Thoracic aorta (tissue), 2 donors: ENCODE results near the gene HINT3. TPM values are rescaled to one million over a fixed set of nuclear protein-coding genes. Genes with fewer than 3 reads are reported as not detected.

Experiments
- ATAC-seq: fragments of 150-250 bp; one replicate; pipeline ENCODE4 v1.8.0; 2017; ENCODE audit warnings: low read depth; ENCODE audit not compliant: insufficient number of reproducible peaks, low FRiP score
- DNase-seq: peaks from one replicate; pipeline ENCODE4 v3.0.0-alpha.2; 2020; ENCODE audit warnings: low spot score
- H3K27ac ChIP-seq, 2 donors: fragments of 200-600 bp; sonication (generic); 1 replicate in 1 of 2; 2 replicates in 1 of 2; pipeline ENCODE4 v1.5.1; 2016; ENCODE audit warnings: mild to moderate bottlenecking in 2 of 2, moderate library complexity in 2 of 2
- H3K27me3 ChIP-seq: fragments of 200-600 bp; sonication (generic); replicated peaks from 2 replicates; pipeline ENCODE4 v1.6.0; 2016; ENCODE audit warnings: mild to moderate bottlenecking; ENCODE audit not compliant: insufficient read depth
- H3K36me3 ChIP-seq: fragments of 200-600 bp; sonication (generic); one replicate; pipeline ENCODE4 v1.5.1; 2016
- H3K4me1 ChIP-seq, 2 donors: fragments of 200-600 bp; sonication (generic); 1 replicate in 1 of 2; 2 replicates in 1 of 2; pipeline versions ENCODE4 v1.5.1 to v1.6.0; 2016; ENCODE audit warnings: low read depth in 2 of 2, mild to moderate bottlenecking in 1 of 2; ENCODE audit not compliant: control insufficient read depth in 1 of 2
- H3K4me3 ChIP-seq: fragments of 200-600 bp; sonication (generic); 2 replicates; pipeline ENCODE4 v1.5.1; 2016; ENCODE audit warnings: mild to moderate bottlenecking
- H3K9me3 ChIP-seq: fragments of 200-600 bp; sonication (generic); 2 replicates; pipeline ENCODE4 v1.5.1; 2016
- CTCF ChIP-seq: fragments of 200-600 bp; sonication (generic); IDR thresholded peaks from one replicate; pipeline ENCODE4 v1.5.1; 2019; ENCODE audit warnings: antibody characterized with exemption
- total RNA-seq, 2 donors: library from RNA; depleted of rRNA; stranded (reverse); fragments of >200 nt; gene quantifications; one replicate each; pipeline versions ENCODE4 v1.1.0 to v1.2.3, GENCODE V29; 2016

Gene HINT3
- total RNA-seq, 2 donors from 2014 or later: 18.4 to 23.1 TPM

- DNase-seq: no peak
- no peaks in the 10 kb centered on the region for H3K9me3 ChIP-seq
These were observed 4.5 kb downstream of the HINT3 start for GRCh38 chr6:125961117-125961516.

GRCh38 chr6:125962900-125963497, 6.4 kb downstream of the HINT3 start:
- ATAC-seq: no peak
- no peak for DNase-seq
- H3K36me3 ChIP-seq: no peaks in the 10 kb centered on the region
- peaks cover 11 to 26% of the 10 kb centered on the region in 2 donors for H3K4me1 ChIP-seq
- no peak for TF ChIP-seq CTCF
- no peak overlapping the region for H3K4me3 ChIP-seq
- H3K9me3 ChIP-seq: no peaks in the 10 kb centered on the region
- no peaks in the 10 kb centered on the region for H3K27me3 ChIP-seq
- no peak overlapping the region for H3K27ac ChIP-seq

More at GRCh38 chr6:125961117-125961516, 4.5 kb downstream of the HINT3 start:
- Histone ChIP-seq H3K36me3 (no peaks in the 10 kb centered on the region), H3K4me3 (no peak overlapping the region), H3K4me1 (peaks cover 17 to 31% of the 10 kb centered on the region in 2 donors), H3K27me3 (no peaks in the 10 kb centered on the region), H3K27ac (no peak overlapping the region)
- no peak for TF ChIP-seq CTCF
- no peak for ATAC-seq

DNA sequence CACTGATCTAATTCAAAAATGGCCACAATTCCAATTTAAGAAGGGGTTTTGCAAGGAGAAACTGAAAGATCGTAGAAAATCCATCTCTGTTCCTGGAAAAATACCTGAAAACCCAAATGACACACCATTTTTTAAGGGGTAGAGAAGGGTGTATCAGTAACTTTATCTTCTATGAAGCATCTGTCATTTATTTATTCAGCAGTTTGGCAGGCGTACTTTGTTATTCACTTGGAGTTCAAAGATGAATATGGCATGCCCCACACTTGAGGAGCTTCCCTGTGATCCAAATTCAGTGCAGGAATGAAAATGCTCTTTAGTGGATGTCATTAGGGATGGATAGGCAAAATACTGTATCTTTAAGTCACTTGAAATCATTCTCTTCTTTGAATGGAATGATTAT, 7.2 kb downstream of the HINT3 start:
- ATAC-seq: no peak
- no peaks in the 10 kb centered on the region for H3K36me3 ChIP-seq
- peaks cover 10 to 17% of the 10 kb centered on the region in 2 donors for H3K4me1 ChIP-seq
- H3K27ac ChIP-seq: no peak overlapping the region
- no peaks in the 10 kb centered on the region for H3K9me3 ChIP-seq
- no peak for TF ChIP-seq CTCF
- no peaks in the 10 kb centered on the region for H3K27me3 ChIP-seq
- no peak for DNase-seq
- no peak overlapping the region for H3K4me3 ChIP-seq

GRCh38 chr6:125966569-125966968, 10.0 kb downstream of the HINT3 start:
- DNase-seq (no peak), ATAC-seq (no peak)
- H3K36me3 ChIP-seq: no peaks in the 10 kb centered on the region

GRCh38 chr6:125968493-125968892, 11.9 kb downstream of the HINT3 start:
- H3K9me3 ChIP-seq: no peaks in the 10 kb centered on the region
- peaks cover 2 to 3% of the 10 kb centered on the region in 2 donors for H3K4me1 ChIP-seq
- no peaks in the 10 kb centered on the region for H3K36me3 ChIP-seq
- no peaks in the 10 kb centered on the region for H3K27me3 ChIP-seq
- no peak for DNase-seq
- H3K4me3 ChIP-seq: no peak overlapping the region
- no peak for ATAC-seq
- no peak overlapping the region for H3K27ac ChIP-seq
- TF ChIP-seq CTCF: no peak

More at GRCh38 chr6:125966569-125966968, 10.0 kb downstream of the HINT3 start:
- no peak overlapping the region for H3K4me3 ChIP-seq
- no peak for TF ChIP-seq CTCF
- H3K27ac ChIP-seq: no peak overlapping the region
- H3K4me1 ChIP-seq: peaks cover 7 to 8% of the 10 kb centered on the region in 2 donors
- H3K27me3 ChIP-seq: no peaks in the 10 kb centered on the region
- no peaks in the 10 kb centered on the region for H3K9me3 ChIP-seq
